NCI-H2196 (cell line): ENCODE measurements around the gene IER5.
A peak's percentile ranks its signal among the peaks of the same experiment; 100 is the strongest.

ENCODE experiments used
- DNase-seq: peaks from one replicate; lab custom pipeline; 2025; ENCODE audit not compliant: unreplicated experiment; lab: John Stamatoyannopoulos, UW

IER5 gene

DNA sequence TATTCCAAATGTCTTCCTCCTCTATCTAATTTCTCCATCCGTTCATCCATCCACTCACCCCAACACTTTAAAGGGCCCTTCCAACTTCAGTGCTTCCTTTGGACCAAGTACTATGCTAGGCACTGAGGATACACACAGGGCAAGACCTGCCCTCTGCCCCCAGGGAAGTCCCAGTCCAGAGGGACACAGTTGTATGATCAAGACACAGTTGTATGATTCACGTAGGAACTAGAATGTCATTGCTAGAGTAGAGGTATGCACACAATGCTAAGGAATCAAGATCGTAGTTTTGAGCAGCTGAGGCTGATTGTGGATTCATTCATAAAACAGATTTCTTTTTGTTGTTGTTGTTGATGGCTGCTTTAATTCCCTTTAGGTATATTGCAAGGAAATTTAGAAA lies 11.6 kb upstream of the IER5 start:
- no peak for DNase-seq

GRCh38 chr1:181077576-181078242 lies 10.8 kb upstream of the IER5 start:
- no peak for DNase-seq

- no peak for DNase-seq
Observed at GRCh38 chr1:181079382-181079781, 9.1 kb upstream of the IER5 start.

DNA sequence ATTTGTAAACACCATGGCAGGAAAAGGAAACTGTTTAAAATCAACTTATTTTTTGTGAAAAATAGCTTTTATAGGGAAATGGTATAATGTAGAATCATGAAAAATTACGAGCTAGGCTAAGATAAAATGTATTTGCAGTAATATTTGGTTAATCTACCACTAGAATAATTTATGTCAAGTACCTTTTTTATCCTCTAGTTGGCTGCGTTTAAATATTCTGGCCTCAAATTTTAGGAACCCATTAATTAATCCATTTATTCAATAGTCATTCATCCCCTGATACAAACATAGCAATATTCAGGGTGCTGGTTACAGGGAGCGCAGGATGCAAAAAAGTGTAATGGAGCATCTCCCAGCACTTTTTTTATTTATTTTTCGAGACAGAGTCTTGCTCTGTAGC lies 8.6 kb upstream of the IER5 start:
- no peak for DNase-seq

- no peak for DNase-seq
Observed at GRCh38 chr1:181080556-181080955, 7.9 kb upstream of the IER5 start.

DNA sequence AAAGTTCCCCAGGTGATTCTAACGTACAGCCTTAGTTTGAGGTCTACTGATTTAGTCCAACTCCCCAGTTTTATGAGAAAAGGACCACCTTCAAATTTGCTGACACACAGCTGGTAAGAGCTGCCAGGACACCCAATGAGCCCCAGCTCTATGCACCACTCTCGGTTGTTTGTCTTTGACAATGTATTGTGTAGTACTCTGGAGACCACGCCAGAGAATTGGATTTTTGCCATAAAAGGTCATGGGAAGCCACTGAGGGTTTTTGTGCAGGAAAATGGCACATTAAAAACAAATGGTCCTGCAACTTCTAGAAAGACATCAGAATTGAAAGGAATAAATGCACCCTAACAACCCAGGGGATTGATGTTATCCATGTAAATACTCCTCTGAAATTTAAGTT lies 7.1 kb upstream of the IER5 start:
- DNase-seq: no peak

GRCh38 chr1:181083842-181084605 lies 4.5 kb upstream of the IER5 start:
- peak; percentile 55 for DNase-seq

DNA sequence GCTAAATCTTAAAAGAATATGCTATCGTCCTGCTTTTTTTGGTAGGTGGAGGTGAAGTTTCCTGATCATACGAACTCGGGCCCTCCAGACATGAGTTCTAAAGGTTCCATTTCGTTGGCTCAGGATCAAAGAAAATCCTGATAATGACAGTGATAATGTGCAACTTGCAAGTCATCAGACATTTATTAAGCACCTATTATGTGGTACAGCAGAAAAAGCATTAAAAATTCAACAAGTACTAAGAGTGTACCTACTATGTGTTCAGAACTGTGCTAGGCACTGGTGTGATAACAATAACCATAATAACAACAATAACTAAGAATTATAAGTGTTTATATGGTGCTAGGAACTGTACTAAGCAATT lies 3.9 kb upstream of the IER5 start:
- DNase-seq: no peak

- no peak for DNase-seq
Observed at GRCh38 chr1:181086091-181086490, 2.4 kb upstream of the IER5 start.

DNA sequence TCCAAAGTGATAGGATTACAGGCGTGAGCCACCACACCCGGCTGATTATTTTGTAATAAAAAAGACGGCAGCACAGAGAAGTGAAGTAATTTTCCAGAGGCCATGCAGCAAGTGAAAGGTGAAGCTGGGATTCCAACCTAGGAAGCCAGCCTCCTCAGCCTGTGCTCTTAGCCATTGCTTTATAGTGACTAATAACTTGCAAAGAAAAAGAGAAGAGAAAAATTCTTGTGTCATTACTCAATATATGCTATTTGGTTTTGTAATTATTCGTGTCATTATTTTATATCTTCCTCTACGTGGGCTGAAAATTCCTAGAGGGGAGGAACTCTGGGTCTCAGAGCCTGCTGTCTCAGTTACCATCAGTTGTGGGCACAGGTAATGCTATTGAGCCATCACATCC lies 1.6 kb upstream of the IER5 start:
- DNase-seq: no peak

- no peak for DNase-seq
Observed at GRCh38 chr1:181087400-181087901, 1.0 kb upstream of the IER5 start.

- DNase-seq: no peak
Observed at GRCh38 chr1:181089017-181089675, 646 bp downstream of the IER5 start.

GRCh38 chr1:181089676-181090544 lies 1.4 kb downstream of the IER5 start:
- DNase-seq: peak; percentile 37

- DNase-seq: no peak
Observed at GRCh38 chr1:181090641-181091126, 2.2 kb downstream of the IER5 start.

- DNase-seq: no peak
Observed at GRCh38 chr1:181091309-181092040, 3.0 kb downstream of the IER5 start.

- DNase-seq: no peak
Observed at GRCh38 chr1:181092056-181092455, 3.6 kb downstream of the IER5 start.

DNA sequence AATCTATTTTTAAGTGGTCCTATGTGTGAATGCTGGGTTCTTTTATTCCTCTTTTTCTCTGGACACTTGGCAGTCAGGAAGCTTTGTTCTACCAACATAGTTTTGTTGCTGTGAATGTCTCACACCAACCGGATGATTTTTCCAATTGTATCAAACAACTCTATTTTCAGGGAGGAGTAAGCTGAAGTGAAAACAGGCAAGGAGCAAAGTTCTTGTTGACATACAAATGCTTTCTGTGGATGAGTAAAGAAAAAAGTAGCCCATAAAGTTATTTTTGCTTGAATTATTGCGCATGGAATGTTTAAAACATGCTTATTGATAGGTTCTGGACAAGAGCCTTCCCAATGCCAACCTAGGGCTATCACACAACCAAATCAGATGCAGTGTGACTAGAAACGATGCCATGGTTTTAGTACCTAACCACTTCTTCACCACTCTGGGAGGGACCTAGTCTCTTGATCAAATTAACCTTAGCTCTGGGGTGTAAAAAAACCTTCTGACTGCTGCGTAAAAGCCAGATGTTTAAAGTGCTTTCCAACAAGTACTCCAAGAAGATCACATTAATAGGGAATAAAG lies 4.5 kb downstream of the IER5 start:
- no peak for DNase-seq

DNA sequence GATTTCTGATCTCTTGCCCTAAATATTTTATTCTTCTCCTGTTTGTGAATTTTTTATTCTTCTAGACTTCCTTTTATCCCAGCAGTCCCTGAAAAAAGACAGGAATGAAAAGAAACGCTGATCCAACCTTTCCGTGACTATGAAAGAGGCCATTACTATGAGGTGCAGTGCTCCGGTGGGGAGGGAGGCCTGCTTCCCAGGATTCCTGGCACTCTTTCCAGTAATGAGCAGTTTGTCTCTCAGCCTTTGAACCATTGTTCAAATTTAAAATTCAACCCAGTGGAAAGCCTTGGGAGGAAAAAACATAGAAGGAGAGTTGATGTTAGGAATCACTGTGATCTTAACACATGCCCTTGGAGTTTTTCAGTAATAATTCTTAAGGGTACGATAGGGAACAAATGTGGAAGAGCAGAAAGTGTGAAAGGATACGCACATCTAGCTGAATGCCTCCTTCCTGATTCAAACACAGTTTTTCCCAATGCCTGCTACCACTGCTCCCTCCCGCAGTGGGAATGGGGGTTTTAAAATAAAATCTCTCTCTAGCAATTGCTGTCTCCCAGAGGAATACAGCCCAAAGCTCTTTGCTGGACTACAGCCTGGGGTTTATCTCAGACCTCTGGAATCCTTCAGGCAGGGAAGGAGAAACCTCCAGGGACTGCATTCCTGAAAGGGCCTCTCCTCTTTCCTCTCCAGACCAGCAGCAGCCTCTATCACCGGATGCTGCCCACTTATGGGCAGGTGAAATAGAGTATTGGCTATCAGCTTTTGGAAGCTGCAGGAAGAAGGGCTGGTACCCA lies 6.1 kb downstream of the IER5 start:
- DNase-seq: no peak

- DNase-seq: no peak
Observed at GRCh38 chr1:181095260-181095659, 6.8 kb downstream of the IER5 start.
